OCI-LY7 (cell line): ENCODE data around the gene NF2. TPM values are rescaled to one million over a fixed set of nuclear protein-coding genes. Genes with fewer than 3 reads are reported as not detected.

Experiments used
- BruUV-seq: library from RNA; stranded (reverse); fragments of 400-500 nt; replicated peaks from 2 replicates; lab custom pipeline; 2021; lab: Mats Ljungman, UMichigan
- CTCF ChIA-PET: fragments of 300-600 bp; sonication (Branson Sonifier 250); formaldehyde crosslinking; loops from one replicate; lab custom pipeline; 2022; ENCODE audit warnings: antibody characterized with exemption; ENCODE audit not compliant: unreplicated experiment; lab: Charles Lee
- POLR2A ChIA-PET: fragments of 300-600 bp; sonication (Branson Sonifier 250); formaldehyde crosslinking; loops from one replicate; lab custom pipeline; 2022; ENCODE audit warnings: antibody characterized with exemption; lab: Charles Lee
- DNase-seq: peaks from one replicate; pipeline ENCODE4 v3.0.0-alpha.2; 2015; ENCODE audit warnings: low spot score
- H2AFZ ChIP-seq: fragments of 200-600 bp; sonication (generic), shearing (Covaris generic); 2 replicates; pipeline ENCODE4 v1.6.1; 2014; ENCODE audit warnings: mild to moderate bottlenecking, antibody characterized with exemption, low read length, moderate library complexity
- H3K27ac ChIP-seq: fragments of 200-600 bp; sonication (generic); 2 replicates; pipeline ENCODE4 v1.5.1; 2014; ENCODE audit warnings: mixed run types, low read depth, mild to moderate bottlenecking, moderate library complexity, low read length, inconsistent platforms; ENCODE audit not compliant: poor library complexity, severe bottlenecking
- H3K36me3 ChIP-seq: fragments of 200-600 bp; sonication (generic); 2 replicates; pipeline ENCODE4 v1.6.1; 2014; ENCODE audit warnings: mild to moderate bottlenecking, antibody characterized with exemption, low read length, moderate library complexity, mixed read lengths; ENCODE audit not compliant: insufficient read depth
- H3K4me1 ChIP-seq: fragments of 200-600 bp; sonication (generic); 2 replicates; pipeline ENCODE4 v1.5.1; 2014; ENCODE audit warnings: mild to moderate bottlenecking, low read length; ENCODE audit not compliant: insufficient read depth, poor library complexity, severe bottlenecking
- H3K4me2 ChIP-seq: fragments of 200-600 bp; sonication (generic); 2 replicates; pipeline ENCODE4 v1.6.1; 2014; ENCODE audit warnings: mild to moderate bottlenecking, low read length
- H3K4me3 ChIP-seq: fragments of 200-600 bp; sonication (generic); 2 replicates; pipeline ENCODE4 v1.5.1; 2014; ENCODE audit warnings: mild to moderate bottlenecking, low read depth, low read length; ENCODE audit not compliant: poor library complexity, severe bottlenecking
- H3K79me2 ChIP-seq: fragments of 200-600 bp; sonication (generic); 2 replicates; pipeline ENCODE4 v1.6.1; 2016; ENCODE audit warnings: low read depth, mild to moderate bottlenecking, low read length, moderate library complexity, mixed read lengths; ENCODE audit not compliant: insufficient read depth
- H3K9me2 ChIP-seq: fragments of 200-600 bp; sonication (generic); 2 replicates; pipeline ENCODE4 v1.6.1; 2016; ENCODE audit warnings: mild to moderate bottlenecking, low read length, mixed read lengths; ENCODE audit not compliant: insufficient read depth
- H3K9me3 ChIP-seq: fragments of 200-600 bp; sonication (generic); 2 replicates; pipeline ENCODE4 v1.6.1; 2014; ENCODE audit warnings: mild to moderate bottlenecking, mixed run types, low read length, mixed read lengths
- H4K20me1 ChIP-seq: fragments of 200-600 bp; sonication (generic); 2 replicates; pipeline ENCODE4 v1.6.1; 2014; ENCODE audit warnings: mild to moderate bottlenecking, antibody characterized with exemption, low read length, moderate library complexity, mixed read lengths; ENCODE audit not compliant: insufficient read depth
- CTCF ChIP-seq: fragments of 200-600 bp; sonication (generic); conservative IDR thresholded peaks from 2 replicates; pipeline ENCODE4 v1.5.1; 2014; ENCODE audit warnings: mild to moderate bottlenecking, antibody characterized with exemption, low read length, moderate library complexity, mixed read lengths
- EZH2phosphoT487 ChIP-seq: fragments of 200-600 bp; sonication (generic); IDR thresholded peaks from 2 replicates; pipeline ENCODE4 v1.6.1; 2018; ENCODE audit warnings: low read depth, borderline replicate concordance, mild to moderate bottlenecking, mixed run types, antibody characterized with exemption, low read length, moderate library complexity, mixed read lengths
- intact Hi-C: fragments of 100-400 bp; cut with micrococcal nuclease; formaldehyde crosslinking; loops from one replicate; pipeline ENCODE4 v1.10.0; 2022; ENCODE audit not compliant: unreplicated experiment
- total RNA-seq, 2 experiments: library from RNA; depleted of rRNA in 1 of 2; stranded (reverse); fragments of >200 nt in 1 of 2; shearing (Covaris generic) in 1 of 2; gene quantifications; 2 replicates each; pipeline ENCODE4 v1.2.3, GENCODE V29; 2014 to 2022

NF2 gene
- total RNA-seq, 2 experiments from 2014 or later, result 22.2 to 34.8 TPM

- Histone ChIP-seq H3K4me1 (no peaks in the 10 kb centered on the region), H3K4me3 (no peak overlapping the region), H4K20me1 (no peaks in the 10 kb centered on the region), H3K79me2 (no peaks in the 10 kb centered on the region), H3K36me3 (no peaks in the 10 kb centered on the region), H3K9me3 (no peaks in the 10 kb centered on the region), H2AFZ (no peak overlapping the region), H3K27ac (no peak overlapping the region), H3K4me2 (no peak overlapping the region), H3K9me2 (no peaks in the 10 kb centered on the region)
- ChIA-PET CTCF (no interaction called here), POLR2A (no interaction called here)
- intact Hi-C loops, result no loop called here
- no peak for DNase-seq
- TF ChIP-seq EZH2phosphoT487 (no peak), CTCF (no peak)
- no TSS peak for BruUV-seq
Measured at GRCh38 chr22:29735416-29735815, 132.0 kb downstream of the NF2 start.

DNA sequence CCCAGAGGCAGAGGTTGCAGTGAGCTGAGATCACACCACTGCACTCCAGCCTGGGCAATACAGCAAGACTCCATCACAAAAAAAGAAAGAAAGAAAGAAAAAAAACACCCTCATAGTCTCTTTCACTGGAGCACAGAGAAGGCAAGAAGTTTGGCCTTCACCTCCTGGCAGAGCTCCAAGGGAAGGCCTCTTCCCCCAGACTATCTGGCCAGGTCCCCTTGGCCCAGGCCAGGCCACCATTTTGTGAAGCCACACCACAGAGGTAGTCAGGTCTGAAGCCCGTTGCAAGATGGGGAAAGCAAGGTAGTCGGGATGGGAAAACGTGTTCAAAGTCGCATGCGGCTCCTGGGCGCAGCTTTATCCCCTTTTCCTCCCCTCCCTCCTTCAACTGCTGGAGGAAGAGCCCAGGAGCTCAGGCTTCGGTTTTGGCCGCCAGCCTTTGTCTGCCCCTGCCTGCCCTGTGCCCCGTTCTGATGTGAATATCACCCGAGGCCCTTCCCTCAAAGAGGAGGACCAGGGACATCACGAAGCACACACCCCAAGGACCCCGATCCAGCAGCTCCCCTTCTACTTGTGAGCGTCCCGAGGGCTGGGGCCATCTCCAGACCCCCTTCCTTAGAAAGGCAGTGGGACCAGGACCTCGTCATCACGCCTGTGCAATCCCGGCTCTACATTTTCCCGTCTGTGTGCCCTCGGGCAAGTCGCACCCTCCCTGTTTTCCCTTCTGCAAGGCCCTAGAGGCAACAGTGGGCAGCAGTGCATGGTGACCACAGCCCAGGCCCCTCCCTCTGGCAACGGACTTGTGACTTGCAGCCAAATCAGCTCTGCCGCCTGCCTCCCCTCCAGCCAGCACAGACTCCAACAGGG, 134.1 kb downstream of the NF2 start:
- Histone ChIP-seq H3K79me2 (no peaks in the 10 kb centered on the region), H3K4me2 (no peak overlapping the region), H2AFZ (no peak overlapping the region), H3K27ac (no peak overlapping the region), H3K9me3 (no peaks in the 10 kb centered on the region), H3K4me1 (no peaks in the 10 kb centered on the region), H4K20me1 (no peaks in the 10 kb centered on the region), H3K4me3 (no peak overlapping the region), H3K9me2 (no peaks in the 10 kb centered on the region), H3K36me3 (no peaks in the 10 kb centered on the region)
- TF ChIP-seq EZH2phosphoT487 (no peak), CTCF (no peak)
- CTCF ChIA-PET, result no interaction called here
- no peak for DNase-seq
- BruUV-seq, result no TSS peak
- POLR2A ChIA-PET, result no interaction called here
- intact Hi-C loops, result no loop called here
